GM18868 (cell line): ENCODE measurements around the gene SMIM44.

Source experiments
- ATAC-seq: cut with Tn5 transposase; IDR thresholded peaks from one replicate; pipeline ENCODE4 v1.9.1; 2021; ENCODE audit warnings: mild to moderate bottlenecking, moderate library complexity; ENCODE audit not compliant: unreplicated experiment

Gene SMIM44

DNA sequence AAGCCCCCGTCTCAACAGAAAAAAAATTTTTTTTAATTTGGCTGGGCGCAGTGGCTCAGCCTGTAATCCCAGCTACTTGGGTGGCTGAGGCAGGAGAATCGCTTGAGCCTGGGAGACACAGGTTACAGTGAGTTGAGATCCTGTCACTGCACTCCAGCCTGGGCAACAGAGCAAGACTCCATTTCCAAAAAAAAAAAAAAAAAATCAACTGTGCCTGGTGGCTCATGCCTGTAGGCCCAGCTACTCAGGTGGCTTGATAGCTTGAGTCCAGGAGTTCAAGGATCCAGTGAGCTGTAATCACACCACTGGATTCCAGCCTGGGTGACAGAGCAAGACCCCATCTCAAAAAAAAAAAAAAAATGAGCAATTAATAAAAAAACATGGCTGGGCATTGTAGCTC, 18.5 kb upstream of the SMIM44 start:
- ATAC-seq = no peak

DNA sequence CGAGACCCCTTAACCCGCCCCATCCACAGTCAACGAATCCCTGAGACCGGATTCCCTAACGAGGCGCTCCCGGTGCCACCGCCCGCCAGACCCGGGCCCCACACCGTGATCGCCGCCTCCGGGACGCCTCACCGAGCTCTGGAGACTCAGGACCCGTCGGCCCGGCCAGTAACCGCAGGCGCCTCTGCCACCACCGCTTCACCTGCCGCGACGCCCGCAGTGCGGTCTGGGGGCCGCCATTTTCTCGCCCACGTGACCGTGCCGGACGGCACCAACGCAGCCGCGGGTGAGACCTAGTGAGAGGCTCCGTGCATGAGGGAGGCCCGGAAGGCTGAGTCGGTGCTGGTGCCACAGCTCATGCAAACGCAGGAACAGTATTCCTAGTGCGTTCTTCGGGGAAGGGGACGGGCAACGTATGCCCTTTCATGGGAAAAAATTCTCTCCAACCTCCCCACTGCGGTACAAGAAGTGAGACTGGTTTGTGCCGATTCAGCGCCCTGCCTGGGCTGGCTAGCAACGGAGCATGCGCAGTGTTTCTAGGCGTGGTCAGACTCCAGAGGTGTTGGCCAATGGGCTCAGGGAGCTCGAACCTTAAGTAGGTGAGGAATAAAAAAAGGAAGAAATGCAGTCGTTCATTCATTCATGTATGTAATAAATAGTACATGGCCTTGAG, 17.3 kb upstream of the SMIM44 start, which contains the start of gene DOHH:
Gene DOHH, minus strand, starts transcription at position 246 of the 673 bp plus-strand sequence. CDS start 3,860 bp downstream, outside the sequence.
- peak; percentile 79 for ATAC-seq

DNA sequence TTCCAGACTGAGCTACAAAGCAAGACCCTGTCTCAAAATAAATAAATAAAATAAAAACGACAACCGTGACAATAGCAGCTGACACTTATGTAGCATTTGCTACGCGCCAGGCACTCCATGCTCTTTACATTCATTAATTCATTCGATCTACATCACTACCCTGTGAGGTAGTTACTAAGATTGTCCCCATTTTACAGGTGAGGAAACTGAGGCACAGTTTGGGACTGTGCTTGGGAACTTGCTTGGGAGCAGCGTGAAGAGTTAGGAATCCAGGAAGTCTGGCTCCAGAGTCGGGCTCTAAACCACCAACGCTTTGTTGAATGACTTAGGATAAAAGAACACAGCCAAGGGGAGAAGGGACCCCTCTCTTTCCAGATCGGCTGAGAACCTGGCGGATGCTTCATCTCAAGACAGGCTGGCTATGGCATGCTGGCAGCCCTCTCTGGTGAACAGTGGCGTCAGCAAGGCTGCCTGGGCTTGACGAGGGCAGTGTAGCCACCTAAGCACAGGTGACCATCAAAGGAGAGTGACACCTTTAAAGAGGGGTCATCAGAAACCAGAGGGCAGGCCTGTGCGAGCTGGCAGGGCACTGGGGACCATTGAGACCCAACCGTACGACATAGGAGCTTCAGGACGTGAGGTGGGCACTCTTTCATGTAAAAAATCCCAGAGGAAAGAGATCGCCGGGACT, 16.6 kb upstream of the SMIM44 start:
- ATAC-seq = no peak

DNA sequence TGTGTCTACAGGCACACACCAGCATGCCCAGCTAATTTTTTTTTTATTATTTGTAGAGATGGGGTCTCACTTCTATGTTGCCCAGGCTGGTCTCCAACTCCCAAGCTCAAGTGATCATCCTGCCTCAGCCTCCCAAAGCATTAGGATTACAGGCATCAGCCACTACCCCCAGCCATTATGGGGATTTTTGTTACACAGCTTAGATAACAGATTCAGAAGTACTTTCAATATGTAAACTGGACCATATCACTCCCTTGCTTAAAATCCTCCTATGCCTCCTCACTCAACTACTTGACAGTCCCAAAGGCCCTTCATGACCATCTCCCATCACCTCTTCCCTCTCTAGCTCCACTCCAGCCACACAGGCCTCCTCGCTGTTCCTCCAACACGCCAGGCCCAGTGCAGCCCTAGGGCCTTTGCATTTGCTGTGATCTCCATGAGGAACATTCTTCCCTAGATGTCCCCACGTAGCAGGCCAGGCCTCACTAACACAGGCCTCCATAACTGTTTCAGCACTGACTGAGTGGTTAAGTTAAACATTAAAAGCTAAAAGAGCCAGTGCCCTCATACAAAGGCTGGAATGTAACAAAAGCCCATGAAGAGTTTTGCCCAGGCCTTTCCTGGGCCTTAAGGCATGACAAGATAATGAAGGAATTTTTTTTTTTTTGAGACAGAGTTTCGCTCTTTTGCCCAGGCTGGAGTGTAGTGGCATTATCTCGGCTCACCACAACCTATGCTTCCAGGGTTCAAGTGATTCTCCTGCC, 14.7 kb upstream of the SMIM44 start:
- no peak for ATAC-seq

DNA sequence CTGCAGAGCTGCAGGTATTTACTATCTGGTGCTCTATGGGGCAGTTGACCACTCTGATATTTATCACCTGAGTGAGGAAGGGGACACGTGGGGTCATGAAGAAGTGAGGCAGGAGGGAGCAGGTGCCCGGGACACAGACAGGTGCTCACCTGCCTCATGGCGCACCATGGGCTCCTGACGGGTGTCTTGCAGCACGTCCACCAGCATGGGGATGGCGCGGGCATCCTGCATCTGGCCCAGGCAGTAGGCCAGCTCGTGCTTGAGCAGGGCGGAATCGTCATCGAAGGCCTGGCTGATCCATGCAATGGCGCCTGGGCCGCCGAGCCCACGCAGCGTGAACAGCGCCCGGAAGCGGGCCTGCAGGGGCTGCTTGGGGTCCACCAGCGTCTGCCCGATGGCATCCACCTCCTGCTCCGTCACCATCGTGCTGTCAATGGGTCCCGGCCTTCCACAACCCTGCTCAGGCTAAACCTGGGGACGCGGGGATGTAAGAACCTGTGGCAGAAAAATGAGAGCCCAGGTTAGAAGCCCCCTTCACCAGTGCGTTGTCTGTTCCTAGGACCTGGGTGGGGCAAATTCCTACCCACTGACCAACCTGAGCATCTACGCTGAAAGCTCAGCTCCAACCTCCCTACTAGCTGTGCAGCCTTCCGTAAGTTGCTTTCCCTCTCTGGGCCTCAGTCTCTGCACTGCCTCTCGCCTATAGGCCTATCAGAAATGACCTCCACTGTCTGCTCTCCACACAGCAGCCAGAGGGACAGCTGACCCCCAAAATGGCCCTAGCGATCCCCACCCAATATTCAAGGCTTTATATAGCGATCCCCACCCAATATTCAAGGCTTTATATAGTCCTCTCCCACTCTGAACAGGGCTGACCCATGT, 13.4 kb upstream of the SMIM44 start:
- ATAC-seq = no peak

DNA sequence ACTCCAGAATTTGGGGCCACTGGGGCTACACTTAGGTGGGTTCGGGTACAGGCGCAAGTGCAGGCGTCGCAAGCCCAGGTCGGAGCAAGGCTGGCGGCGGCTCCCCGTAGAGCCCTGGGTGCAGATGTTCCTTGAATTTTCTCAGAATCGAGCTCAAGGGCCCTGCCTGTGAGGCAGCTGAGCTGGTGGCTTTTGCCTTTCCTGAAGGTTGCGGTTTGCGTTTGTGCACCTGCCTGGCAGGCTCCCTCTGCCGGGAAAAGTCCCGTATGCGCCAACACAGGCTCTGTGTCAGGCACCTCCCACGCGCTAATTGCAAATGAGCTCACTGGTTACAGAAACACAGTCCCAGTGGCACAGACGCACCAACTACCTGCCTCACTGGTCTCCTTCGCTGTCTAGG, 11.3 kb upstream of the SMIM44 start:
- ATAC-seq = no peak

DNA sequence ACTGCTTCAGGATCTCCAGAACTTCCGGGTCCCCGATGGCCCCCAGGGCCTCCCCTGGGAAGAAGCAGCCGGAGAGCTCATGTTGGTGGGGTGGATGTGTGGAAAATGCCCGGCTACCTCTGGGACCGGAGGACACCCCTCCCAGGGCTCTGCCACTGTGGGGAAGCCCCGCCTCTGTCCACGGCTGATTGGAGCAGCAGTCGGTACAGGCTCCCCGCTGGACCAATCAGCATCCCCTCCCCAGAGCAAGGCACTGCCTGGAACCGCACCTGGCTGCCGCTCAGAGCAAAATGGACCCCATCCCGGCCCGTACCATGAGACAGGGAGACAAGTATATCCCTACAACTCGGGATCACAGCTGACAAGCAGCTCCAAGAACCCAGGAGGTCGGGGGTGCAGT, 10.8 kb upstream of the SMIM44 start:
- ATAC-seq = no peak

DNA sequence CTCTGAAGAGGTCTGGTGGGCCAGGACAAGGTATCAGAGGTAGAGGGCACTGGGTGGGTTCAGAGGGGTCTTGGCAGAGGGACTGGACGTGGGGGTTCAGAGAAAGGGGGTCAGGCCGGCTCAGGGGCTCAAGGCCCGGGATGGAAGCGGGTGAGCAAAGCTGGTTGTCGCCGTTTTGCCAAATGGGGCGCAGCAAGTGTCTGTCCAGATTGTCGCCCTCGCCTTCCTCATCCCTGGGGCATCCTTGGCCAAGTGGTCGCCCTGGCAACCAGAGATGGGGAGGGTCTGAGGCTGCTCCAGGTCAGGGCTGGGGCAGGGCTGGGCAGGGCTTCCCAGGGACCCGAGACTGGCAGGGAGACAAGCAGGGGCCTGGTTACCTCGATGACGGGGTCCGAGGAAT, 10.4 kb upstream of the SMIM44 start:
- ATAC-seq = no peak

DNA sequence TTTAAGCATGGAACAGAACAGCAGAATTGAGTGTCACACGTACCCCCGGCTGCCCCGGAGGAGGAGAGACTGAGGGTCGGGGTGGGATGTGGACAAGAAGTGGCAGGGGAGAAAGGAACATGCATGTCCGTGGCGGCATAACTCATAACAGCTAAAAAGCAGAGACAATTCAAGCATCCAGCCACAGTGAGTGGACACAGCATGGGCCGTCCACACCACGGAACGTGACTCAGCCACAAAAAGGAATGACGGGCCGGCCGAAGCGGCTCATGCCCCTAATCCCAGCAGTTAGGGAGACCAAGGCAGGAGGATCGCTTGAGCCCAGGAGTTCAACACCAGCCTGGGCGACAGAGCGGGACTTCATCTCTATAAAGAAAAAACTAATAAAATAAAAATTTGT, 9.7 kb upstream of the SMIM44 start:
- no peak for ATAC-seq

DNA sequence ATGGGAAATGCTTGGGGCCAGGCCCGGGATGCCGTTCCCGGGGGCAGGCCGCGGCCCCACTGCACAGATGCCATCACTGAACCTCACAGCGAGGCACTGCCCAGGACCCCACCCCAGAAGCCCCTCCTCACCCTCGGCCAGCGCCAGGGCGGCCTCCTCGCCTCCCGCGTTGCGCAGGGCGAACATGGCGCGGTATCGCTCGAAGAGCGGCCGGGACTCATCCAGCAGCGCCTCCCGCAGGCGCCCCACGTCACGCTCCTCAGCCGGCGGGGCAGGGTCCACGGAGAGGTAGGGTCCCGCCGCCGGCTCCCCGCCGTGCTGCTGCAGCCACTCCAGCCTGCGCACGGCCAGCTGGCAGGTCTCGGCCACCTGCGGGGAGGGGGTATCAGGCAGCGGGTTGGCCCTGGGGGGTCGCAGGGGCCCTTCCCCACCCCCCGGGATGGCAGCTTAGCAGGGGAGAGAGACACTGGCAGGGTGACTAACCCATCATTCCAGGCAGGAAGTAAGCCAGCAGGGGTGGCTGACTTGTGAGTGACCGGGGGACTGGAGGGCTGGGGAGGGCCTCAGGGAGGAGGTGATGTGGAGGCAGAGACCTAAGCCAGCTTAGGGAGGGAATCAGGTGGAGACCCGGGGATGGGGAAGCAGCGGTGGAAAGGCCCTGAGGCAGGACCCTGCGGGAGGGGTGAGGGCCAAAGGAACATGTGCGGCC, 9.0 kb upstream of the SMIM44 start:
- ATAC-seq = no peak

DNA sequence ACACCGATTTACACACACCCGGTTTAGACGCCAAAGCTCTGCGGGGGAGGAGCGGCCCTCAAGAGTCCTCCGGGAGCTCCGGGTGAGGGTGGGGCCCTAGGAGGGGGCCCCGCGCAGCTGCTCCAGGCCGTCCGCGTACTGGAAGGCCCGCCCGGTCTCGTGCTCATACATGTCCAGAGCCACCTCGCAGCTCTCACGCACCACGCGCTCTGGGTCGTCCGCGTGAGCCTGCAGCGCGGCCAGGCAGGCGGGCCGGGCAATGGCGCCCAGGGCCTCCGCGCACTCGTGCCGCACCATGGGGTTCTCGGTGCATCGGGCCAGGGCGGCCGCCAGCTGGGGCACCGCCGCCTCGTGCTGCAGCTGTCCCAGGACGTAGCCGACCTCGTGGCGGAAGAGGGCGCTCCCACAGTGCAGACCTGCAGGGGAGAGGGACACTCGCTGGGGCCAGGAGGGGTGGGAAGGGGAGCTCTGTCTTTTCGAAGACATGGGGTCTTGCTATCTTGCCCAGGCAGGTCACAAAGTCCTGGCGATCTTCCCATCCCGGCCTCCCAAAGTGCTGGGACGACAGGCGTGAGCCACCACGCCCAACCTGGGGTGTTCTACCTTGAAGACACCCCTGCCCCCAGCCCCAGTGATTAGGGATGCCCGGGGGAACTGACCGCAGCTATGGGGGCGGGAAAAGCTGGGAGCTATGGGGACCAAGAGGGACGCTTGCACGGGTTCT, 8.3 kb upstream of the SMIM44 start:
- no peak for ATAC-seq

DNA sequence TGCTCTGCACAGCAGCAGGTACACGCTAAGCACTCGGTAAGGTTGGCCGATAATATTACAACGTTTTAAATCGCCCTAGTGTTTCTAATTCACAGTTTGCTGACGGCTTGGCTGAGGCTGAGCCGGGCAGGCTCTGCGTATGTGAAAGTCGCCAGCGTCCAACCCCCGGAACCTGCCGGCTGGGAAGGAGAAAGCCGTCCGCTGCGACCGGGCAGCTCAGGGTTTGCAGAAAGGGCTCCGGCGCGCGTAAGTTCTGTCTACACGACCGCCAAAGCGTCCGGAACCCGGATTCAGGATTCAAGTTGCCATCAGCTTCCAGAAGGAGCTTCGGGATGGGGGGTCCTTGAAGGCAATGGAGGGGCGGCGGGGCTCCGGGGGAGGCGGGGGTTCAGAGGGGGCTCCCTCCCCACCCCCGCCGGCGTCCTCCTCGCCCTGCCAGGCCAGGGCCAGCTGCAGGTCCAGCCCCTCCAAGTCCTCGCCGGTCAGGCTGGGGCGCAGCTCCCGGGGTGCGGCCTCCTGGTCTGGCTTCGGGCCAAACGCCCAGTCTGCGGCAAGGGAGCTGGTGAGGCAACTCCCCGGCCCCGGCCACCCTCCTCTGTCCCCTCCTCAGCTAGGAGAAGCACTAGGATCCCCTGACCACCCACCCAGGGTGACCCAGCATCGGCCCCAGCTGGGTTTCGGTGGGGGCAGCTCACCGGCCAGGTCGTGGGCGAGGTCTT, 575 bp downstream of the SMIM44 start:
- ATAC-seq = no peak

DNA sequence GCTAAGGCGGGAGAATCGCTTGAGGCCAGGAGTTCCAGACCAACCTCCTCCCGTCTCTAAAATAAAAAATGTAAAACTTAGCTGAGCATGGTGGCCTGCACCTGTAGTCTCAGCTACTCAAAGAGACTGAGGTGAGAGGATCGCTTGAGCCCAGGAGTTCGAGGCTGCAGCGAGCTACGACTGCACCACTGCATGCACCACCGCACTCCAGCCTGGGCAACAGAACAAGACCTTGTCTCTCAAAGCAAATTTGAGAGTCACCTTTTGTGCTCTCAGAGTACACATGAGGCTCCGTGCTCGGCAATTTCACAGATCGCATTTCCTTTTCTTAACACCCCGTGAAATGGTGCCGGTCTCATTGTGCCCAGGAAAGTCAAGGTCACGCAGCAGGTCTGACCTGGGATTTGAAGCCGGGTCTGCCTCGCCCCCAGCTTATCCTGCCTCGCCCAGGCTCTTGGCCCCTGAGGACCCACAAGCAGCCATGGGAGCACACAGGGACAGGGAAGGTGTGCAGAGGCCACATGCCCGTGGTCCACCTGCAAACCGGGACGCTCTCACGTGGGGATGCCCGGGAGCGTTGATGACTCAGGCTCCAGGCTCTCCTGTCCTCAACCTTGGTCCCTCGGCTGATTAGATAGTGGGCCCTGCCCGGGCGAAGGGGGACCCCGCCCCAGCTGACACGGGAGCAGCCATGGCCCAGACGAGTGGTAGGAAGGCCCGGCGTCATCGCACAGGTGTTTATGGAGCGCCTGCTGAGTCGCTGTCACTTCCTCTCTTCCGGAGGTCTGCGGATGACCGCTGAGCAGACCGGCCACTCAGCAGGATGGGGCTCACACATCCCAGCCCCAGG, 1.8 kb downstream of the SMIM44 start:
- no peak for ATAC-seq

DNA sequence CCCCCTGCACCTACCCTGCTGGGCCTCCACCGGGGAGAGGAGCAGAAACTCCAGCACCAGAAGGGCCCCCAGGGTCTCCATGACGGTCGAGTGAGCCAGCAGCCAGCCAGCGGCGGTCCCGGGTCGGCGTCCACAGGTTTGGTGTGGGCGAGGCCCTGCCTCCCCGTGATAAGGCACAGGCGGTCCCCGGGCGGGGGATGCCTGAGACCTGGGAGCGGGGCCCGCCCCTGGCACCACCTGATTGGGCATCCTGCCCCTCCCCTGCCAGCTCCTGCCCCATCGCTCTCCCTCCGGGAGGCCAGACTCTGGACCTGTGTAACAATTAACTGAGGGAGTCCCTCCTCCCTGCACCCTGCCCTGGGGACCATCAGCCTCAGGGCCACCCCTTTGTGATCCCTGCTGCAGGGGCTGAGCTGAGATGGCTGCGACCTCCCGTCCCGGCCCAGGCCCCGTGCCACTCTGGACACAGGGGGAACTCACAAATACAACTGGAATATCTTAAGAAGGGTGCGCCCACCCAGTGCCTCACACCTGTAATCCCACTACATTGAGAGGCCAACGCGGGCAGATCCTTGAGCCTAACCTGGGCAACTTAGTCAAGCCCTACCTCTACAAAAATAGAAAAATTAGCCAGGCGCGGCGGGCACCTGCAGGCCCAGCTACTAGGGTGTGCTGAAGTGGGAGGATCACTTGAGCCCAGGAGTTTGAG, 2.7 kb downstream of the SMIM44 start, which contains the start of gene SMIM24:
Gene SMIM24, minus strand, starts transcription at position 143 of the 709 bp plus-strand sequence. Its CDS starts 62 bp downstream, at position 81.
- ATAC-seq = no peak

DNA sequence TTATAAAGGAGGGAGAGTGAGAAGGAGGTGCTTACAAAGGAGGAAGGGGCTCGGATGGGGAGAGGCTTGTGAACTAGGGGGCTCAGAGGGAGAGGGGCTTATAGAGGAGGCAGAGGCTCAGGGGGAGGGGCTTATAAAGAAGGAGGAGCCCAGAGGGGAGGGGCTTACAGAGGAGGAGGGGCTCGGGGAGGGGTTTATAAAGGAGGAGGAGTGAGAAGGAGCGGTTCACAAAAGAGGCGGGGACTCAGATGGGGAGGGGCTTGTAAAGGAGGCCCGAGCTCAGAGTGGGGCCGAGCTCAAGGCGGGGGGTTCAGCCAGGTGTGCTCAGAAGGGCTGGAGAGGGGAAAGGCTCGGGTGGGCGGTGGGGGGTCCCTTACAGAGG, 3.4 kb downstream of the SMIM44 start:
- no peak for ATAC-seq

DNA sequence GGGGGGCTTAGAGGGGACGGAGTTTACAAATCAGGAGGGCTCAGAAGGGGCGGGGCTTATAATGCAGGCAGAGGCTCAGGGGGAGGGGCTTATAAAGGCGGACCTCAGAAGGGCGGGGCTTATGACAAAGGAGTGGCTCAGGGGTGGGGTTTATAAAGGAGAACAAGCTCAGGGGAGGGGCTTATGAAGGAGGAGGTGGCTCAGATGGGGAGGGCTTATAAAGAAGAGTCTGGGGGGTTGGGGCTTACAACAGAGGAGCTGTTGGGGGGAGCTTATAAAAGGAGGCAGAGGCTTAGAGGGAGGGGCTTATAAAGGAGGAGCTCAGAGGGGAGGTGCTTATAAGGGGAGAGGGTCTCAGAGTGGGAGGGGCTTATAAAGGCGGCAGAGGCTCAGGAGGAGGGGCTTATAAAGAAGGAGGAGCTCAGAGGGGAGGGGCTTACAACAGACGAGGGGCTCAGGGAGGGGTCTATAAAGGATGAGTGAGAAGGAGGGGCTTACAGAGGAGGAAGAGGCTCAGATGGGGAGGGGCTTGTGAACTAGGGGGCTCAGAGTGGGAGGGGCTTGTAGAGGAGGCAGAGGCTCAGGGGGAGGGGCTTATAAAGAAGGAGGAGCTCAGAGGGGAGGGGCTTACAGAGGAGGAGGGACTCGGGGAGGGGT, 3.9 kb downstream of the SMIM44 start:
- ATAC-seq = no peak
